Neural cell (in vitro differentiated cells): ENCODE data around the gene EPOP. TPM values are rescaled to one million over a fixed set of nuclear protein-coding genes. Genes with fewer than 3 reads are reported as not detected.

Experiments
- H2AFZ ChIP-seq: fragments of 200-600, 300-800 bp; sonication (generic), shearing (Covaris generic); 2 replicates; pipeline ENCODE4 v1.6.0; 2014; ENCODE audit warnings: low read depth, mild to moderate bottlenecking, antibody characterized with exemption, low read length, moderate library complexity
- H3F3A ChIP-seq: fragments of 200-600 bp; shearing (Covaris generic); 2 replicates; pipeline ENCODE4 v1.6.1; 2016; ENCODE audit warnings: mild to moderate bottlenecking, moderate library complexity, mixed read lengths, antibody characterized with exemption, low read length; ENCODE audit not compliant: insufficient read depth, poor library complexity, severe bottlenecking
- H3K27ac ChIP-seq: fragments of 200-600, 300-800 bp; sonication (generic), shearing (Covaris generic); 2 replicates; pipeline ENCODE4 v1.5.1; 2014; ENCODE audit warnings: mild to moderate bottlenecking, low read length, moderate library complexity
- H3K27me3 ChIP-seq: fragments of 300-800, 200-600 bp; sonication (generic), shearing (Covaris generic); 2 replicates; pipeline ENCODE4 v1.6.0; 2014; ENCODE audit warnings: mild to moderate bottlenecking, low read depth, low read length, moderate library complexity; ENCODE audit not compliant: insufficient read depth
- H3K36me3 ChIP-seq: fragments of 300-800, 200-600 bp; sonication (generic), shearing (Covaris generic); 2 replicates; pipeline ENCODE4 v1.5.1; 2014; ENCODE audit warnings: mild to moderate bottlenecking, antibody characterized with exemption, low read length, moderate library complexity; ENCODE audit not compliant: insufficient read depth
- H3K4me2 ChIP-seq: fragments of 300-800, 200-600 bp; sonication (generic), shearing (Covaris generic); 2 replicates; pipeline ENCODE4 v1.6.0; 2014; ENCODE audit warnings: mild to moderate bottlenecking, low read length
- H3K4me3 ChIP-seq: fragments of 300-800, 200-600 bp; sonication (generic), shearing (Covaris generic); 2 replicates; pipeline ENCODE4 v1.5.1; 2014; ENCODE audit warnings: mild to moderate bottlenecking, low read length, moderate library complexity
- H3K79me2 ChIP-seq: fragments of 200-600 bp; shearing (Covaris generic); replicated peaks from 2 replicates; pipeline ENCODE4 v1.6.0; 2014; ENCODE audit warnings: mild to moderate bottlenecking, low read length, moderate library complexity; ENCODE audit not compliant: insufficient read depth
- H3K9ac ChIP-seq: fragments of 300-800, 200-600 bp; sonication (generic), shearing (Covaris generic); 2 replicates; pipeline ENCODE4 v1.6.1; 2016; ENCODE audit warnings: mild to moderate bottlenecking, low read length, mixed read lengths
- H3K9me2 ChIP-seq: fragments of 200-600 bp; shearing (Covaris generic); 2 replicates; pipeline ENCODE4 v1.6.1; 2016; ENCODE audit warnings: mild to moderate bottlenecking, low read length, mixed read lengths; ENCODE audit not compliant: insufficient read depth
- H3K9me3 ChIP-seq: fragments of 200-600, 300-800 bp; sonication (generic), shearing (Covaris generic); 2 replicates; pipeline ENCODE4 v1.6.1; 2016; ENCODE audit warnings: mild to moderate bottlenecking, mixed run types, low read length, moderate library complexity, mixed read lengths
- H4K20me1 ChIP-seq: fragments of 200-600 bp; shearing (Covaris generic); 2 replicates; pipeline ENCODE4 v1.6.1; 2016; ENCODE audit warnings: mild to moderate bottlenecking, mixed run types; ENCODE audit not compliant: insufficient read depth
- CTCF ChIP-seq: fragments of 450-650 bp; IDR thresholded peaks from 2 replicates; pipeline ENCODE4 v1.5.1; 2014; ENCODE audit warnings: antibody characterized with exemption, mild to moderate bottlenecking, moderate library complexity; ENCODE audit not compliant: poor library complexity, severe bottlenecking
- EP300 ChIP-seq: fragments of 450-650 bp; conservative IDR thresholded peaks from 2 replicates; pipeline ENCODE4 v1.6.1; 2014; ENCODE audit warnings: antibody characterized with exemption, mild to moderate bottlenecking, moderate library complexity; ENCODE audit not compliant: poor library complexity, severe bottlenecking
- EZH2 ChIP-seq: fragments of 200-600, 300-800 bp; shearing (Covaris generic), sonication (generic); IDR thresholded peaks from 2 replicates; pipeline ENCODE4 v1.6.1; 2014; ENCODE audit warnings: antibody characterized with exemption, low read length, borderline replicate concordance, mild to moderate bottlenecking; ENCODE audit not compliant: insufficient read depth, poor library complexity, severe bottlenecking
- RAD21 ChIP-seq: fragments of 450-650 bp; conservative IDR thresholded peaks from 2 replicates; pipeline ENCODE4 v1.6.1; 2014; ENCODE audit warnings: antibody characterized with exemption, mild to moderate bottlenecking, moderate library complexity
- REST ChIP-seq: IDR thresholded peaks from 2 replicates; pipeline ENCODE4 v1.6.1; 2012; ENCODE audit warnings: borderline replicate concordance
- SMC3 ChIP-seq: fragments of 450-650 bp; conservative IDR thresholded peaks from 2 replicates; pipeline ENCODE4 v1.6.1; 2014; ENCODE audit warnings: antibody characterized with exemption, mild to moderate bottlenecking, moderate library complexity; ENCODE audit not compliant: poor library complexity
- TAF1 ChIP-seq: IDR thresholded peaks from 2 replicates; pipeline ENCODE4 v1.6.1; 2012; ENCODE audit warnings: low read depth
- polyA plus RNA-seq: library from polyadenylated mRNA; depleted of rRNA; stranded (reverse); fragments of >200 nt; gene quantifications from 2 replicates; pipeline ENCODE4 v1.2.3, GENCODE V29; 2014

Gene EPOP
- polyA plus RNA-seq, 1 donor from 2014 or later = 1.1 TPM

- no peaks in the 10 kb centered on the region for H3K9me3 ChIP-seq
- H4K20me1 ChIP-seq = no peaks in the 10 kb centered on the region
- H3K79me2 ChIP-seq = no peaks in the 10 kb centered on the region
- H3K4me2 ChIP-seq = no peak overlapping the region
- TF ChIP-seq SMC3 (no peak), RAD21 (no peak), REST (no peak), EZH2 (no peak), TAF1 (no peak), CTCF (no peak), EP300 (no peak)
- H3K9ac ChIP-seq = no peak overlapping the region
- no peak overlapping the region for H2AFZ ChIP-seq
- no peaks in the 10 kb centered on the region for H3K36me3 ChIP-seq
- no peak overlapping the region for H3K4me3 ChIP-seq
- H3K27me3 ChIP-seq = no peaks in the 10 kb centered on the region
- H3F3A ChIP-seq = no peaks in the 10 kb centered on the region
- H3K27ac ChIP-seq = no peak overlapping the region
- no peaks in the 10 kb centered on the region for H3K9me2 ChIP-seq
Observed at GRCh38 chr17:38713456-38714075, 38.8 kb upstream of the EPOP start.

- Histone ChIP-seq H3K79me2 (no peaks in the 10 kb centered on the region), H3K36me3 (no peaks in the 10 kb centered on the region), H3K9ac (no peak overlapping the region), H3K27me3 (no peaks in the 10 kb centered on the region), H3F3A (no peaks in the 10 kb centered on the region), H3K9me2 (no peaks in the 10 kb centered on the region), H4K20me1 (no peaks in the 10 kb centered on the region), H3K4me3 (no peak overlapping the region), H3K27ac (no peak overlapping the region), H2AFZ (no peak overlapping the region), H3K9me3 (no peaks in the 10 kb centered on the region), H3K4me2 (no peak overlapping the region)
- TF ChIP-seq SMC3 (no peak), REST (no peak), CTCF (no peak), TAF1 (no peak), RAD21 (no peak)
Observed at GRCh38 chr17:38712593-38712992, 37.8 kb upstream of the EPOP start.
